ENCODE measurements around the gene NCMAP. TPM values are rescaled to one million over a fixed set of nuclear protein-coding genes. Genes with fewer than 3 reads are reported as not detected.

NCMAP gene
- total RNA-seq, 1 donor from 2014 or later: 1.0 TPM

DNA sequence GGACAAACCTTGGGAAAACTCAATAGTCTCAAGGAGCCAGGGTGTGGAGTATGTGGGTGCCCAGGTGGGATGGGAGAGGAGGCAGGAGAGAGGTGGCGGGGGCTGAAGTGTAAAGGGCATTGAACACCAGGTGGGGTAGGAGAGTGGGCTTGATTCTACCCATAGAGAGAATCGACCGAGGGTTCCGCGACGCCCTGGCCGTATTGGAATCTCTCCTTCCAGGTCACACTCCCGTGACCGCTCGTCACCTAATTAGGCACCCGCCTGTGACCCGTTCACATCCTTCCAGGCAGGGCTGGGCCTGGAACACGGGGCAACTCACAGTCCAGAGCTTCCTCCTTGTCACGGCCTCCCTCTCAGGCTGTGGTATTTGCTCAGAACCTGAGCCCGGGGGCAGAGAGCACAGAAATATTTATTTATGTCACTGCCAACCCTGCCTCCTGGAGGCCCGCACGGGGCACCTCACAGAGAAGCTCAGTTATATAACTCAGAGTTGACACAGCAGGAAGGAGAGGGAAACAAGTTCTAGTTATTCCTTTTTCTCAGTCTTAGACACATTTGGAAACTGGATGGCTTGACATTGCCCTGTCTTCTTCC lies 12.0 kb downstream of the NCMAP start:
- peak; percentile 96 for ATAC-seq
- peak; percentile 92 for DNase-seq (ENCODE audit: low spot score)

DNA sequence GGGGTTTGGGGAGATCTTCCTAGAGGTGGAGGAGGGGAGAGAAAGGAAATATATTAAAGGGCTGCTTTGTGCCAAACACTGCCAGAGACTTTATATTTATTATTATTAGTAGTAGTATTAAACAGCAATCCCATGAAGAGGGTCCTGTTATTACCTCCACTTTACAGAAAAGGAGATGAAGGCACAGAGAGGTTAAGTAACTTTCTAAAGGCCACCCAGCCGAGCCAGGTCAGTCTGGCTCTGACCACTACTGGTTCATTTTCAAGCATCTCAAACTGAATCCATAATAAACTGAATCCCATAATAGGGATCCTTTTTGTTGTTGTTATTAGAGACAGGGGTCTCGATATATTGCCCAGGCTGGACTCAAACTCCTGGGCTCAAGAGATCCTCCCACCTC lies 12.6 kb downstream of the NCMAP start:
- ATAC-seq: no peak

DNA sequence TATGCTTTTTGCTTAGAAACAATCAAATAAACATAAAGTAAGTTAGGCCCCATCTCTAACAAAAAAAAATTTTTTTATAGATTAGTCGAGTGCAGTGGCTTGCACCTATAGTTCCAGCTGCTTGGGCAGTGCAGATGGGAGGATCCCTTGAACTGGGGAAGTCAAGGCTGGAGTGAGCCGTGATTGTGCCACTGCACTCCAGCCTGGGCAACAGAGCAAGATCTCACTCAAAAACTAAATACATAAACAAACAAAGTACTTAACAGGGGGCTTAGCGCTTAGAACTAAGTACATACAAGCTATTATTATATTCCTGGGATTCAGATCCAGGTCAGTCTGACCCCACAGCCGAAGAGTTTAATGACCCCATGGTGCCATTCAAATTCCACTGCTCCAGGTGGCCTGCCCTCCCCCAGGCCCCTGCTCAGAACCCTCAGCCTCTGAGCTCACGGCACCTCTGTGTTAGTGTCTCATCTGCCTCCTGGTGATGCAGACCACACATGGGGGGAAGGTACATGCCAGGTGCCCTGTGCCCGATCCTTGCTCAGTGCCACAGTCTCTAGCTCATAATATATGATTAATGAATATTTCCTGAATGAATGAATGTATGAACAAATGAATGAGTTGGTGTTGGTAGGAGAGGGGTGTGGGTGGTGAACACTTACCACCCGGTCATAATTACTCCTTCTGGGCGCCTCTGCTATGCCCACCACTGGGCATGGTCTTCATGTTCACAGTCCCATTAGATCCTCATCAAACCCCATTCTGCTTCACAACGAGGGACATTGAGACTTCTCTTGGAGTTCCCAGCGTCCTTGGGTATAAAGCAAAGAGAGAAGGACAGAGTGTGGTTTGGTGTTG lies 14.6 kb downstream of the NCMAP start:
- DNase-seq (ENCODE audit: low spot score) (no peak), ATAC-seq (peak; percentile 19)

More for the DNA sequence above, 12.6 kb downstream of the NCMAP start:
- no peak for DNase-seq (ENCODE audit: low spot score)

DNA sequence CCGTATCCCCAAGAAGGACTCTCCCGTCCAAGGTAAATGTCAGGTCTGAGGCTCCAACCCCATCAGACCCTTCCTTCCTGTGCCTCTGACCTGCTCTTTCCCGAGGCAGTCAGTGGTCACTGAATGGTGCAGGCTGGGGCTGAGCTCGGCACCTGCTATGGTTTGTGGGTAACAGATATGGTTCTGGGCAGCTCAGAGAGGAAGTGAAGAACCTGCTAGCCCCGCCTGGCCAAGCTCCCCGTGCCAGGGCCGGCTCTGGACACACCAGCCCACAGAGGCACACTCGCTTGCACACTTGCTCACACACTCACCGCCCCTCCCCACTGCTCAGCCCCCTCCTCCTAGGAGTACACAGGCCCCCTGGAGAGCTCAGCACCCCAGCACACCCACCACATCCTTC lies 16.4 kb downstream of the NCMAP start:
- ATAC-seq (no peak), DNase-seq (ENCODE audit: low spot score) (no peak)

DNA sequence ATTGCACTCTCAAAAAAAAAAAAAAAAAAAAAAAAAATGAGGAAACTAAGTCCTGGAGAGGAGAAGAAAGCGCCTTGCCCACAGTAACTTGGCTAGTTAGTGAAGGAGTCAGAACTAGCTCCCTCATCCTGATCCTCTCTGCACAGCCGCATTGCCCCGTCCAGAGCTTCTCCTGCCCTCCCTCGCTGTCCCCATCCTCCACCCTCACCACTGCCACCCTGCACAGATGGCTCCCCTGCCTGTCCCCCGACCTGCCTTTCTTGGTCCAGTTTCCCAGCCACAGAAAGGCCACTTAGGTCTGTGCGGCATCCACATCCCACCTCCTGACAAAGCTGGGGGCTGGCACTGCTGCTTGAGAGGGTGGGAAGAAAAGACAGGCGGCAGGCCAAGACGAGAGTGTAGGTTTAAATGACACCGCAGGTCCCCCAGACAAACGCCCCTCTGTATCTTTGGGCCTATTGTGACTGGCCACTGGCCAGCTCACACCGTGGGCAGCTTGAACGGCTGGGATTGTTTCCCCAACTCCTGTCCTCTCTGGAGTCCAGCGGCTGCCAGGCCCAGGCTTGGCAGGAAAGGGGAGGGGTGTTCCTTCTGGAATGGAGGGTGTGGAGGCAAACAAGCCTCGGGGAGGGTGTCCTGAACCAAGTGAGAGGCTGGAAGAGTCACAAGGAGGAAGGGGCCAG lies 20.2 kb downstream of the NCMAP start:
- ATAC-seq (no peak), DNase-seq (ENCODE audit: low spot score) (no peak)

DNA sequence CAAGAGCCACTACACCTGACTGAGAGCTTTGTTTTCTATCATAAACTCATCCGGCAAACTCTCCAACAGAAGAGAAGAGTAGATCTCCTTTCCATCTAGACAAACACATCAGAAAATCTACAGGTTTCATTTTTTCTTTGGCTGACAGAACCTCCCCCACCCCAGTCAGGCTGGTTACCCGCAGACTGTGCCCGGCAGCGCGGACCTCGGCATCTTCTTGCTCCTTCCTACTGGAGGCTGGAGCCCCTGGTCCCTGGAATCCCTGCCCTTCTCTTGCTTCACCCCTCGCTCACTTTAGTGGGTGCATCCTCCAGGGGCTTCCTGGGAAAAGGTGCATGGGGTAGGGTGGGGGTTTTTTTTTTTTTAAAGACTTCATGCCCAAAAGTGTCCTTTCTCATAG lies 23.0 kb downstream of the NCMAP start:
- ATAC-seq (no peak), DNase-seq (ENCODE audit: low spot score) (no peak)

DNA sequence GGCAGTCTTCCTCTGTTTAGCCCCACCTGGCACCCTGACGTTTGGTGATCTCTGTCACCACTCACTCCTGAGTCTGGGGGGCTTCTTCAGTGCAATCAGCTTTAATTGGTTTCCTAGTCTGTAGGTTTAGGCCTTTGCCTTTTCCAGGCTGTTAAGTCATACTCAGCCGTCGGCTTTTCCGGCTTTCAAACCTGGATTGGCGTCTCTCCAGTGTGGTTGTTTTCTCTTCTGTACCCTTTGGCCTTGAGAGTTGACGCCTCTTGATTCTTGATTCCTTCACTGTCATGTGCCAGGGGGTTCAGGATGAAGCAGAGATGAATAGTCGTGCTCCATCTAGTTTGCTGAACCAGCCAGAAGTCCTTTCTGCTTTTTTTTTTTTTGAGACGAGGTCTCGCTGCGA lies 24.9 kb downstream of the NCMAP start:
- peak; percentile 81 for ATAC-seq
- DNase-seq (ENCODE audit: low spot score): peak; percentile 52

DNA sequence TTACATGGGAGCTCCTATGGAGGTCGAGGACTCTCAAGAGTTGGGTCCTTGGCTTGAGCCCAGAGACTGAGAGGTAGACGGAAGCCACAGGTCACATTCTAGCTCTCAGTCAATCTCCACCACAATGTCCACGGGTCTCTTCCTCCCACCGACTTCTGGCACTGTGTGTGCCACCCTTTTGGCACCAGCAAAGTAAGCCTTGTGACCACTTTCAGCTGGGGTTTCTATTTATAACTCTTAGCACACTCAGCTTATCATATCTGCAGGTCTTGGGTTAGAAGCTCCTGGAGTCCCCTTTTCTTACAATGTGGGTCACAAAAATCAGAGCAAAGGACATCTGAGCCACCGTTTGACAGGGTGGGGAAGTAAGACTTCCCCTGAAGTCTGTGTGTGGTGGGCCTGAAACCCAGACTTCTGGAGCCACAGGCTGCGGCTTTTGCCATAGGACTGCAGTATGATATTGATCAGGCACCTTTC lies 28.3 kb downstream of the NCMAP start:
- ATAC-seq (no peak), DNase-seq (ENCODE audit: low spot score) (no peak)

DNA sequence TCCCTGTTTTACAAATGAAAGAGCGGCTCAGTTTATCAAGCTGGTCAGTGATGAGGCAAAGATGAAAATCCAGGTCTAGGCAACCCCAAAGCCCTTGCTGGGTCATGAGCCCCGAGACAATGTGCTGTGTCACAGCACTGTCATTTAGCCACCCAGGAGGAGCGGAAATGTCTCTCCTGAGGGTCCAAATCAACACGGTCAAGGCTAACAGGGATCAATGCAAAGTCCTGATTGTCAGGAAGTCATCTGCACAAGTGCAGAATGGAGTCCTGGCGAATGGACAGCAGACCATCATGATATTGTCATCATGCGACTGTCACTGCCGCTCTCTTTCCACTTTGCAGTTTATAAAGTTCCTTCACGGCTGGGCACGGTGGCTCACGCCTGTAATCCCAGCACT lies 30.2 kb downstream of the NCMAP start:
- ATAC-seq: no peak

DNA sequence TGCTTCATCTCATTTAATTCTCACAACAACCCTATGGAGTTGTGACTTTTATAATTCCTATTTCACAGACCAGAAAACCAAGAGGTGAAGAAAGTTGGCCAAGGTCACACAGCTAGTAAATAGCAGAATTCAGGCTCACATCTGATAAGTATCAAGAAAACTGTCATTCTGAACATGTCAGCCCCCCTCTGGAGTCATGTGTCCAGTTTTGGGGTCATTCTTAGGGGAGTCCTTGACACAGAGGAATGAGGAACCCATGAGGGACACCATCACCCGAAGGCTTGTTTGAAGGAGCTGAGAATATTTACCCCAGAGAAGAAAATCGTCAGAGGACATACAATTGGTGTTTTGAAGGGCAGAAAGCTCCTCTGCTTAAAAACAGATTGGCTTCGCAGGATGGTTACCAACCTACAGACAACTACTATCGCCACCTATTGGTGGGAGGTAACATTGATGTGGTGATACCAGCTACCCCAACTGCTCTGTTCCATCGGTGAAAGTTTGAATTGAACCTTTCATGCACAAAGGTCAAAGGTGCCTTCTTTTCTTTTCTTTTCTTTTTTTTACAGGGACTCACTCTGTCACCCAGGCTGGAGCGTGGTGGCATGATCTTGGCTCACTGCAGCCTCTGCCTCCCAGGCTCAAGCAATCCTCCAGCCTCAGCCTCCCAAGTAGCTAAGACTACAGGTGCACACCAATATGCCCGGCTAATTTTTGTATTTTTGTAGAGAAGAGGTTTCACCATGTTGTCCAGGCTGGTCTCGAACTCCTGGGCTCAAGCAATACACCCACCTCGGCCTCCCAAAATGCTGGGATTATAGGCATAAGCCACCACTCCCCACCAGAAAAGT lies 31.3 kb downstream of the NCMAP start:
- DNase-seq (ENCODE audit: low spot score) (no peak), ATAC-seq (peak; percentile 99)

More for the DNA sequence above, 30.2 kb downstream of the NCMAP start:
- no peak for DNase-seq (ENCODE audit: low spot score)

DNA sequence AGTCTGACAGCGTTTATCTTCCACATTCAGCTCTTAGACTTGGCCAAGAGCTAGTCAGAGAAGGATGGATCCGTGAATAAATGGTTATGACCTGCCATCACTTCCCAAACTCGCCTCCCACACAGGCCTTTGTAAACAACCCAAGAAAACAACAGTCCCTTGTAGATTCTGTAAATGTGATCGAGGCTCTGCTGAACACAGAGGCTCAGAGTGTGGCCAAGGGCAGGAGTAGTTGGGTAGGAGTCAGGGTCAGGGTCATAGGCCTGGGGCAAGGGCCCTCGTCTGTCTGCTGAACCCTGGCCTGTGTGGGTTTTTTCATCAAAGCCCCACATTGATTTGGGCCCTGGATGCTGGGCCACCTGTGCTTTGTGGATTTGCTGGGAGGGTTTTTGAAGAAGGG lies 32.7 kb downstream of the NCMAP start:
- no peak for ATAC-seq
- no peak for DNase-seq (ENCODE audit: low spot score)

DNA sequence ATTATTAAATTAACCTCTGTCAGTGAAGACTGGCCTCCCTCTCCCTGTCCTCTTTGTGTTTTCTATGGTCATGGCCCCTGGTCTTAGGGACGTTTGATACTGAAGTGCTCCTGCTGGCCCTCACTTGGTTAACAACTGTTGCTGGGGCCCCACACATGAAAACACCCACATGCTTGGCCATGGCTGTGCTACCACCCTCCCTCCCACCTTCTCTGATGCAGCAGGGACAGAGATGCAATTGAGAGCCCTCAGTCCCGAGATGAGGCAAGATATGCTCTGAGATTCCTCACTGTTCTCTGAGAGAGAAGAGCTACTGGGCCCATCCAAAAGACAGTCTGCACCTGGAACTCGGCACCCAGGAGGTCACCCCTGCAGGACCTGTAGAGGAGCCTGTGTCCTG lies 33.3 kb downstream of the NCMAP start:
- ATAC-seq: no peak
- no peak for DNase-seq (ENCODE audit: low spot score)

DNA sequence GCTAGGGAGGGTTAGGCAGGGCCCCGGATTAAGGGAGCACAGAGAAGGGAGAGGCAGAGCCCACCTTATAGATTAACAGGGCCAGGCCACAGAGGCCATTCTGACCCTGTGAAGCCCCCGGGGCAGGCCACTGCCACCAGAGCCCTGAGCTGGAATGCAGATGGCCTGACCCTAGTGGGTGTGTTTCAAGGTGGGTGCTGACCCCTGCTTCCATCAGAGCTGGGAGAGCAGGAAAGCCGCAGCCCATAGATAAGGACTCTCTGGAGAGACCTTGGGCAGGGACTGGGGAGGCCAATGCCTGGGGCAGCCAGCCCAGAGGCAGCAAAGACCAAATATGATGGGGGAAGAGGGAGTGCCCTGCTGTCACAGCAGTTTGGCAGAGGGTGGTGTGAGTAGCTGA lies 35.9 kb downstream of the NCMAP start:
- no peak for ATAC-seq
- DNase-seq (ENCODE audit: low spot score): no peak

DNA sequence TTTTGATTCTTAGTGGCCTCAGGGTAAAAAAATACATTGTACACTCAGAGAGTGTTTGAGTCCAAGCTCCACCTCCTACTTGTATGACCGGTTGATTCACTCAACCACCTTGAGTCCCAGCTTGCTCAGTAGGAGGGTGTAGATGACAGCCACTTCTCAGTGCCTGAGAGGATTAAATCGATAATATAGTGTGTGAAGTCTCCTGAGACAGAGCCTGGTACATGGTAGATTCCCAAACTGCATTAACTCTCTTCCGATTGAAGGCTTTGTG lies 38.4 kb downstream of the NCMAP start:
- ATAC-seq: no peak
- no peak for DNase-seq (ENCODE audit: low spot score)

DNA sequence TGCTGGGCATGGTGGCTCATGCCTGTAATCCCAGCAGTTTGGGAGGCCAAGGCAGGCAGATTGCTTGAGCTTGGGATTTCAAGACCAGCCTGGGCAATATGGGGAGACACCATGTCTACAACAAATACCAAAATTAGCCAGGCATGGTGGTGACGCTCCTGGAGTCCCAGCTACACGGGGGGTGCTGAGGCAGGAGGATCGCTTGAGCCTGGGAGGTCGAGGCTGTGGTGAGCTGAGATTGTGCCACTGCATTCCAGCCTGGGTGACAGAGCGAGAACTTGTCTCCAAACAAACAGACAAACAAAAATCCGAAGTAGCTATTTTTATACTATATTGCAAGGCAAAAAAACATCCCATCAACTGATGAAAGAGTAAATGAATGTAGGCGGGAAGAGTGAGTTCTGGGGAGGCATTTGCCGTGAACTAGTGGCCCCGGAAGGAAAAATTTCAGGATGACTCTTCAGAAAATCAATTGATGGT lies 40.6 kb downstream of the NCMAP start:
- ATAC-seq (no peak), DNase-seq (ENCODE audit: low spot score) (no peak)

DNA sequence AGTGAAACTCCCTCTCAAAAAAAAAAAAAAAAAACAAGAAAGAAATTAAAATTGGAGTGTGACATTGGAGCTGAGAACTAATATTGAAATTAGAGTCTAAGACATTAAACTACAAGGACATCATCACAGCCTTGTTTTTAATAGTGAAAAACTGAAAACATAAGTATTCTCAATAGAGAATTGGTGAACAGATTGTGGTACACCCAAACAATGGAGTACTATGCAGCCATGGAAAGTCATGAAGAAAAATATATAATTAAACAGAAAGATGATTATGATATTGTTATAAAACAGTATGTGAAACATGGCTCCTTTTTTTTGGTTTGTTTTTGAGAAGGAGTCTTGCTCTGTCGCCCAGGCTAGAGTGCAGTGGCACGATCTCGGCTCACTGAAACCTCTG lies 43.4 kb downstream of the NCMAP start:
- DNase-seq (ENCODE audit: low spot score) (no peak), ATAC-seq (no peak)

DNA sequence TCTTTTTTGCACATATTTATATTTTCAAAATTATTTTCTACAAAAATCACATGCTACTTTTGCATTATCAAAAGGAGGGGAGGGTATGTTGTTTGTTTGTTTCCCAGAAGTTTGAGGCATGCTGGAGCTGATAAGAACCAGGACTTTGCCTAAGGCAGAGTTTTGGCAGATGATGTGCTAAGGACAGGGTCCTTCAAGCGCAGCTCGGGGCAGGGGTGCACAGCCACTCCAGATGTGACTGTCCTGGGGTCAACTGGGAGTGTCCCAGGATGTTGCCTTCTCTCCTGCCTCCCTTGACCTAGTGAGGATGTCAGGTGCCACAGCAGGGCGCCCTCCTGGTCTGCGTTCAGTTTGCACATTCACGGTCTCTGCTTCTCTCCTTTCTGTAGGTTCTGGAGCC lies 44.7 kb downstream of the NCMAP start:
- DNase-seq (ENCODE audit: low spot score): no peak
- ATAC-seq: no peak

DNA sequence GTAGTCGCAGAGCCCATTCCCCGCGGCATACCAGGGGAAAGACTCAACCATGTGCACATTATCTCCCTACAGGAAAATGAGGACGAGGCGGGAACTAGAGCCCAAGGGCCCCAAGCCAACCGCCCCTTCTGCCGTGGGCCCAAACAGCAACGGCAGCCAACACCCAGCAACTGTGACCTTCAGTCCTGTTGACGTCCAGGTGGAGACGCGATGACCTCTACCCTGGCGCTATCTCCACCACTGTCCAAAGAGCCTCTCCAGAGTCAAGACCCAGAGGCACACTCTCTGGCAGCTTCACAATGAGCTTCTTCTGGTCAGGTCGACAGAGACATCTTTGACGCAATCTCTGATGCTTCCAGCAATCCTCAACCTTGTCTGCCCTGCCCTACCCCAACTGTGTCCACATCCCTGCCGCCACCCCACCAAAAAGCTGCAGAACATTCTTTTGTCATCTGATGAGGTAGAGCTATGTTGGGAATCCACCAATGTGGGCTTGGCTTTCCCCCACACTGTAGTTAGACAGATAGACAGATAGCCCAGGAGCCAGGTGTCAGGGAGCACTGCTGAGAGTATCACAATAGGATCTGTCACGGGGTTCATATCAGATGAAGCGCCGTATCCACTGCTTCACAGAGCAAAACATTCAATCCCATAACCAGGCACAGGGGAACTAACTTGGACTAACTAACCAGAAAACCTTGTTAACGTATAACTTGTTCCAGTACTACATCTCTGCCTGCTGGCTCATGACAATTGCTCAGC lies 49.8 kb downstream of the NCMAP start:
- DNase-seq (ENCODE audit: low spot score) (peak; percentile 87), ATAC-seq (peak; percentile 96)

DNA sequence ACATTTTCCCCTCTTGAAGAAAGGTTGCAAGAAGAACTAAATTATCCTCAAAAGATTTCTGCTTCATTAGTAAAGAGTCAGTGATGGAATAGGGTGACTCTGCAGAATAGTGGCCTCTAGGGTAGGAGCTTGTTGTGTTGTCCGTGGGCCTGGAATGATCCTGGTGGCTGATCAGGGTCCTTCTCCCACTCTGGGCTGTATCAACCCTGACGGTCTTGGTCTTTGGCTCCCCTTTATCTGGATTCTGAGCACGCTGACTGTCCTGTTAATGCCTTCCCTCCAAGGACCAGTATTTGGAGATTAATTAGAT lies 50.4 kb downstream of the NCMAP start:
- DNase-seq (ENCODE audit: low spot score) (peak; percentile 1), ATAC-seq (no peak)

DNA sequence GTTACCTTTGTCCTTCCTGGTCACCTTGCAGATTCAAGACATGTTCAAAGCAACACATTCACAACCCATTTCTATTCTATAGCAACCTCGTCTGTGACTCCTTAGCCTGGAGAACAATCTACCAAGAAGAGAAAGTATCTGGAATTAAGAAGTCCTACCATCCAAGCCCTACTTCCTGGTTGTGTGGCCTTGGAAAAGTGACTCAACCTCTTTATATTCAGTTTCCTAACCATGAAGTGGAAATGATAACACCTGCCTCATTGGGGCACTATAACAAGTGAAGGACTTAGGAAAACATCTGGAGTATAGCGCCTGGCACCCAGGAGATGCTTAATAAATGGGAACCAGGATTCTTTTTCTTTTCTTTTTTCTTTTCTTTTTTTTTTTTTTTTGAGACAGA lies 50.7 kb downstream of the NCMAP start:
- DNase-seq (ENCODE audit: low spot score) (no peak), ATAC-seq (no peak)

Data from left lobe of liver (tissue), 2 donors.